Measurements from ENCODE around the gene C1GALT1C1L.

- TF ChIP-seq, protein P1, sequence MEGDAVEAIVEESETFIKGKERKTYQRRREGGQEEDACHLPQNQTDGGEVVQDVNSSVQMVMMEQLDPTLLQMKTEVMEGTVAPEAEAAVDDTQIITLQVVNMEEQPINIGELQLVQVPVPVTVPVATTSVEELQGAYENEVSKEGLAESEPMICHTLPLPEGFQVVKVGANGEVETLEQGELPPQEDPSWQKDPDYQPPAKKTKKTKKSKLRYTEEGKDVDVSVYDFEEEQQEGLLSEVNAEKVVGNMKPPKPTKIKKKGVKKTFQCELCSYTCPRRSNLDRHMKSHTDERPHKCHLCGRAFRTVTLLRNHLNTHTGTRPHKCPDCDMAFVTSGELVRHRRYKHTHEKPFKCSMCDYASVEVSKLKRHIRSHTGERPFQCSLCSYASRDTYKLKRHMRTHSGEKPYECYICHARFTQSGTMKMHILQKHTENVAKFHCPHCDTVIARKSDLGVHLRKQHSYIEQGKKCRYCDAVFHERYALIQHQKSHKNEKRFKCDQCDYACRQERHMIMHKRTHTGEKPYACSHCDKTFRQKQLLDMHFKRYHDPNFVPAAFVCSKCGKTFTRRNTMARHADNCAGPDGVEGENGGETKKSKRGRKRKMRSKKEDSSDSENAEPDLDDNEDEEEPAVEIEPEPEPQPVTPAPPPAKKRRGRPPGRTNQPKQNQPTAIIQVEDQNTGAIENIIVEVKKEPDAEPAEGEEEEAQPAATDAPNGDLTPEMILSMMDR (IDR thresholded peaks at IDR 0.05; ENCODE audit: insufficient read depth, low read length), result no peak
- no peak for TF ChIP-seq REST (IDR thresholded peaks at IDR 0.05; ENCODE audit: insufficient replicate concordance, low read depth)
Observed at GRCh38 chr2:43648994-43649701, 27.1 kb downstream of the C1GALT1C1L start.
